GOT3 (cell line): ENCODE data around the gene OR8J3.
"Not testable (repeated sequence)": the region's sequence is repeated elsewhere in the genome, so short reads cannot be mapped to it uniquely, and the experiment has no call there.

Source experiments
- DNase-seq: peaks from one replicate; lab custom pipeline; 2025; ENCODE audit warnings: mixed read lengths; lab: John Stamatoyannopoulos, UW

Gene OR8J3

GRCh38 chr11:56140151-56140661, at the start of gene OR8J3:
Gene OR8J3 (minus strand): TSS chr11:56140201. CDS start chr11:56137718, 2,483 bp downstream.
- DNase-seq = no peak

- DNase-seq = no peak
Observed at GRCh38 chr11:56188602-56189001, 48.6 kb upstream of the OR8J3 start.

GRCh38 chr11:56183459-56183858, 43.5 kb upstream of the OR8J3 start:
- no peak for DNase-seq

GRCh38 chr11:56176318-56176717, 36.3 kb upstream of the OR8J3 start, which contains the start of gene OR5J2:
Gene OR5J2 (plus strand): TSS chr11:56176618. CDS start chr11:56176618, 0 bp downstream.
- no peak for DNase-seq

- DNase-seq = no peak
Observed at GRCh38 chr11:56172256-56172830, 32.3 kb upstream of the OR8J3 start.

- DNase-seq = no peak
Observed at GRCh38 chr11:56163804-56164203, 23.8 kb upstream of the OR8J3 start.

GRCh38 chr11:56160217-56160616, 20.2 kb upstream of the OR8J3 start, which contains the start of gene OR8K5:
Gene OR8K5 (minus strand): TSS chr11:56160317. CDS start chr11:56160317, 0 bp downstream.
- DNase-seq = no peak

GRCh38 chr11:56152333-56152732, 12.3 kb upstream of the OR8J3 start:
- DNase-seq = no peak

- DNase-seq = no peak
Observed at GRCh38 chr11:56151376-56151775, 11.4 kb upstream of the OR8J3 start.

- not testable (repeated sequence) for DNase-seq
Observed at GRCh38 chr11:56143681-56144080, 3.7 kb upstream of the OR8J3 start.

GRCh38 chr11:56122073-56122472, 17.9 kb downstream of the OR8J3 start, which contains the start of gene OR8H3:
Gene OR8H3 (plus strand): TSS chr11:56122373. CDS start chr11:56122373, 0 bp downstream.
- DNase-seq = no peak

GRCh38 chr11:56103210-56103737, 36.7 kb downstream of the OR8J3 start, which contains the start of gene OR8H2:
Gene OR8H2 (plus strand): TSS chr11:56103687. CDS start chr11:56105043, 1,356 bp downstream.
- no peak for DNase-seq

GRCh38 chr11:56093008-56093407, 47.0 kb downstream of the OR8J3 start, which contains the start of gene OR8I2:
Gene OR8I2 (plus strand): TSS chr11:56093308. CDS start chr11:56093308, 0 bp downstream.
- DNase-seq = no peak

GRCh38 chr11:56089697-56090096, 50.3 kb downstream of the OR8J3 start:
- DNase-seq = no peak
